PC-3 (cell line): Measurements from ENCODE around the gene CELSR2. TPM values are rescaled to one million over a fixed set of nuclear protein-coding genes. Genes with fewer than 3 reads are reported as not detected.

ENCODE experiments used
- ATAC-seq: fragments of 200-7000 bp; cut with Tn5 transposase; 2 replicates; pipeline ENCODE4 v1.9.1; 2020; ENCODE audit warnings: mild to moderate bottlenecking, moderate library complexity
- BruUV-seq: library from RNA; stranded (reverse); fragments of 400-500 nt; replicated peaks from 2 replicates; lab custom pipeline; 2021; lab: Mats Ljungman, UMichigan
- CTCF ChIA-PET: fragments of 300-600 bp; sonication (Branson Sonifier 250); formaldehyde crosslinking; loops from one replicate; lab custom pipeline; 2022; ENCODE audit warnings: antibody characterized with exemption; lab: Charles Lee
- POLR2A ChIA-PET: fragments of 300-600 bp; sonication (Branson Sonifier 250); formaldehyde crosslinking; loops from one replicate; lab custom pipeline; 2022; ENCODE audit warnings: antibody characterized with exemption; ENCODE audit not compliant: unreplicated experiment; lab: Charles Lee
- DNase-seq: peaks from one replicate; pipeline ENCODE4 v3.0.0-alpha.2; 2015
- H2AFZ ChIP-seq: fragments of 300-600 bp; sonication (generic); 2 replicates; pipeline ENCODE4 v1.6.0; 2016; ENCODE audit warnings: antibody characterized with exemption, low read length
- H3F3A ChIP-seq: fragments of 300-600 bp; sonication (generic); one replicate; pipeline ENCODE4 v1.6.0; 2017; ENCODE audit warnings: antibody characterized with exemption, low read length, control low read depth, mild to moderate bottlenecking; ENCODE audit not compliant: unreplicated experiment
- H3K27ac ChIP-seq: fragments of 300-600 bp; sonication (generic); 2 replicates; pipeline ENCODE4 v1.5.1; 2016; ENCODE audit warnings: mild to moderate bottlenecking, low read length
- H3K27me3 ChIP-seq: fragments of 300-600 bp; sonication (generic); 2 replicates; pipeline ENCODE4 v1.6.1; 2016; ENCODE audit warnings: low read length, mixed read lengths
- H3K36me3 ChIP-seq: fragments of 300-600 bp; sonication (generic); 2 replicates; pipeline ENCODE4 v1.6.1; 2016; ENCODE audit warnings: low read depth, mixed run types, low read length, mixed read lengths
- H3K4me1 ChIP-seq: fragments of 300-600 bp; sonication (generic); 2 replicates; pipeline ENCODE4 v1.5.1; 2016; ENCODE audit warnings: low read length; ENCODE audit not compliant: insufficient read depth
- H3K4me2 ChIP-seq: fragments of 300-600 bp; sonication (generic); 2 replicates; pipeline ENCODE4 v1.6.0; 2016; ENCODE audit warnings: low read length
- H3K4me3 ChIP-seq: fragments of 300-600 bp; sonication (generic); 2 replicates; pipeline ENCODE4 v1.5.1; 2016; ENCODE audit warnings: mild to moderate bottlenecking, low read length, mixed read lengths
- H3K79me2 ChIP-seq: fragments of 300-600 bp; sonication (generic); 2 replicates; pipeline ENCODE4 v1.6.1; 2017; ENCODE audit warnings: low read length, mixed read lengths
- H3K9ac ChIP-seq: fragments of 300-600 bp; sonication (generic); 2 replicates; pipeline ENCODE4 v1.6.0; 2016; ENCODE audit warnings: mild to moderate bottlenecking, low read length
- H3K9me2 ChIP-seq: fragments of 300-600 bp; sonication (generic); replicated peaks from 2 replicates; pipeline ENCODE4 v1.6.1; 2016; ENCODE audit warnings: mixed run types, low read length, mixed read lengths
- H3K9me3 ChIP-seq: fragments of 300-600 bp; sonication (generic); 2 replicates; pipeline ENCODE4 v1.6.1; 2016; ENCODE audit warnings: low read length, mixed read lengths
- H4K20me1 ChIP-seq: fragments of 300-600 bp; sonication (generic); 2 replicates; pipeline ENCODE4 v1.6.1; 2016; ENCODE audit warnings: low read length, mixed read lengths
- CTCF ChIP-seq: fragments of 300-600 bp; sonication (generic); conservative IDR thresholded peaks from 2 replicates; pipeline ENCODE4 v1.5.1; 2017; ENCODE audit warnings: antibody characterized with exemption, low read depth, mild to moderate bottlenecking, low read length
- EZH2 ChIP-seq: fragments of 300-600 bp; sonication (generic); IDR thresholded peaks from one replicate; pipeline ENCODE4 v1.6.1; 2017; ENCODE audit warnings: antibody characterized with exemption, mild to moderate bottlenecking, low read length; ENCODE audit not compliant: unreplicated experiment
- EZH2phosphoT487 ChIP-seq: fragments of 300-600 bp; sonication (generic); IDR thresholded peaks from 2 replicates; pipeline ENCODE4 v1.6.1; 2018; ENCODE audit warnings: mild to moderate bottlenecking, antibody characterized with exemption, low read length, borderline replicate concordance
- intact Hi-C: fragments of 100-400 bp; cut with micrococcal nuclease; formaldehyde crosslinking; loops from 2 replicates; pipeline ENCODE4 v1.9.0; 2023
- total RNA-seq: library from RNA; depleted of rRNA; stranded (reverse); fragments of >200 nt; gene quantifications from 2 replicates; pipeline ENCODE4 v1.2.3, GENCODE V29; 2014

CELSR2 gene
- total RNA-seq, 1 experiment from 2014 or later = 3.6 TPM

- Histone ChIP-seq H3K27ac (no peak overlapping the region), H3K36me3 (no peaks in the 10 kb centered on the region), H3K4me3 (no peak overlapping the region), H3K9ac (no peak overlapping the region), H4K20me1 (no peaks in the 10 kb centered on the region), H2AFZ (no peak overlapping the region), H3F3A (peaks cover 2% of the 10 kb centered on the region), H3K9me3 (no peaks in the 10 kb centered on the region), H3K4me1 (peaks cover 33% of the 10 kb centered on the region), H3K4me2 (no peak overlapping the region), H3K79me2 (no peaks in the 10 kb centered on the region), H3K9me2 (no peaks in the 10 kb centered on the region), H3K27me3 (no peaks in the 10 kb centered on the region)
- ATAC-seq = no peak
- ChIA-PET CTCF (no interaction called here), POLR2A (no interaction called here)
- no TSS peak for BruUV-seq
- intact Hi-C loops = no loop called here
- TF ChIP-seq EZH2phosphoT487 (no peak), CTCF (no peak), EZH2 (no peak)
- DNase-seq = no peak
Observed at GRCh38 chr1:109269981-109270622, 20.8 kb downstream of the CELSR2 start.

- DNase-seq (no peak), ATAC-seq (no peak)
- Histone ChIP-seq H4K20me1 (no peaks in the 10 kb centered on the region), H3K36me3 (no peaks in the 10 kb centered on the region), H3K27me3 (no peaks in the 10 kb centered on the region), H3F3A (peaks cover 8% of the 10 kb centered on the region), H3K9me3 (no peaks in the 10 kb centered on the region), H3K9ac (no peak overlapping the region), H3K4me2 (no peak overlapping the region), H3K79me2 (no peaks in the 10 kb centered on the region), H3K4me3 (no peak overlapping the region), H3K9me2 (no peaks in the 10 kb centered on the region), H3K4me1 (peaks cover 39% of the 10 kb centered on the region), H3K27ac (no peak overlapping the region), H2AFZ (no peak overlapping the region)
- no TSS peak for BruUV-seq
- TF ChIP-seq CTCF (no peak), EZH2 (no peak), EZH2phosphoT487 (no peak)
- CTCF ChIA-PET = no interaction called here
- POLR2A ChIA-PET = interaction anchor here (0.6 kb wide), 1 partner anchor 350 kb away, joined by 5 read pairs; no protein-coding TSS in a partner anchor
- intact Hi-C loops = no loop called here
Observed at GRCh38 chr1:109270623-109271317, 21.4 kb downstream of the CELSR2 start.

GRCh38 chr1:109271458-109271857, 22.1 kb downstream of the CELSR2 start:
- no peaks in the 10 kb centered on the region for H3K36me3 ChIP-seq
- ChIA-PET POLR2A (interaction anchor here (0.6 kb wide), 1 partner anchor 349 kb away, joined by 5 read pairs; no protein-coding TSS in a partner anchor), CTCF (no interaction called here)
- no peak overlapping the region for H2AFZ ChIP-seq
- H3K4me2 ChIP-seq = no peak overlapping the region
- H4K20me1 ChIP-seq = no peaks in the 10 kb centered on the region
- TF ChIP-seq EZH2phosphoT487 = no peak
- TF ChIP-seq EZH2 = no peak
- TF ChIP-seq CTCF = no peak
- BruUV-seq = no TSS peak
- H3K27me3 ChIP-seq = no peaks in the 10 kb centered on the region
- peaks cover 10% of the 10 kb centered on the region for H3F3A ChIP-seq
- H3K9me2 ChIP-seq = no peaks in the 10 kb centered on the region
- intact Hi-C loops = no loop called here
- no peaks in the 10 kb centered on the region for H3K9me3 ChIP-seq
- DNase-seq = no peak
- H3K4me3 ChIP-seq = no peak overlapping the region
- H3K9ac ChIP-seq = no peak overlapping the region
- no peak overlapping the region for H3K27ac ChIP-seq
- no peaks in the 10 kb centered on the region for H3K79me2 ChIP-seq
- H3K4me1 ChIP-seq = peaks cover 46% of the 10 kb centered on the region
- ATAC-seq = no peak
